Natural killer cell (primary cell): ENCODE measurements around the gene BMPR1A. TPM values are rescaled to one million over a fixed set of nuclear protein-coding genes. Genes with fewer than 3 reads are reported as not detected.

ENCODE experiments used
- ATAC-seq, 3 donors: fragments of 150-1000 bp in 2 of 3; fragments of 200-7000 bp in 1 of 3; cut with Tn5 transposase; 1 replicate in 1 of 3; 2 replicates in 2 of 3; pipeline ENCODE4 v1.10.0; 2021; ENCODE audit warnings: mild to moderate bottlenecking in 2 of 3, moderate library complexity in 2 of 3
- DNase-seq, 2 donors: peaks; one replicate each; pipeline versions ENCODE4 v3.0.0 to v3.0.0-alpha.2; 2013 to 2021; ENCODE audit warnings: mixed read lengths in 1 of 2
- H3K27ac ChIP-seq: one replicate; pipeline ENCODE4 v1.5.1; 2013; ENCODE audit warnings: mild to moderate bottlenecking, low read length
- H3K27me3 ChIP-seq: one replicate; pipeline ENCODE4 v1.6.1; 2013; ENCODE audit warnings: low read length; ENCODE audit not compliant: control insufficient read depth, insufficient read depth
- H3K36me3 ChIP-seq: one replicate; pipeline ENCODE4 v1.6.1; 2013; ENCODE audit warnings: low read length; ENCODE audit not compliant: control insufficient read depth, insufficient read depth
- H3K4me1 ChIP-seq: one replicate; pipeline ENCODE4 v1.6.1; 2013; ENCODE audit warnings: low read length; ENCODE audit not compliant: control insufficient read depth, insufficient read depth
- H3K4me3 ChIP-seq: one replicate; pipeline ENCODE4 v1.5.1; 2013; ENCODE audit warnings: low read length
- H3K9me3 ChIP-seq: one replicate; pipeline ENCODE4 v1.6.1; 2013; ENCODE audit warnings: low read length; ENCODE audit not compliant: control insufficient read depth, insufficient read depth
- H3K27ac Mint-ChIP-seq, 2 donors: one replicate each; pipeline ENCODE4 v1.8.0; 2022; ENCODE audit warnings: mild to moderate bottlenecking in 2 of 2, mixed read lengths in 2 of 2, moderate library complexity in 1 of 2
- H3K27me3 Mint-ChIP-seq, 2 donors: one replicate each; pipeline ENCODE4 v1.8.0; 2022; ENCODE audit warnings: low read depth in 2 of 2, mixed read lengths in 2 of 2
- H3K36me3 Mint-ChIP-seq: one replicate; pipeline ENCODE4 v1.8.0; 2022; ENCODE audit warnings: mixed read lengths
- H3K4me1 Mint-ChIP-seq, 2 donors: one replicate each; pipeline ENCODE4 v1.8.0; 2022; ENCODE audit warnings: mixed read lengths in 2 of 2
- H3K4me3 Mint-ChIP-seq: one replicate; pipeline ENCODE4 v1.8.0; 2022; ENCODE audit warnings: mild to moderate bottlenecking, moderate library complexity, mixed read lengths
- H3K9me3 Mint-ChIP-seq, 2 donors: one replicate each; pipeline ENCODE4 v1.8.0; 2022; ENCODE audit warnings: mixed read lengths in 2 of 2
- WGBS: methylation state at CpG from one replicate; pipeline ENCODE4 v1.1.7; 2013; ENCODE audit warnings: missing lambda C conversion rate; ENCODE audit not compliant: insufficient coverage; 5-methylcytosine and 5-hydroxymethylcytosine counted together
- intact Hi-C: fragments of 100-400 bp; cut with micrococcal nuclease; formaldehyde crosslinking; loops from one replicate; pipeline ENCODE4 v1.14.2; 2022
- total RNA-seq, 4 donors: library from RNA; stranded (reverse); fragments of 120-200 nt in 1 of 4; gene quantifications; one replicate each; pipeline versions ENCODE4 v1.2.3 to v1.2.4, GENCODE V29; 2013 to 2022
- TF ChIP-seq, protein P1 (sequence below): fragments of 200-600 bp; IDR thresholded peaks from one replicate; pipeline ENCODE4 v1.8.0; 2022; ENCODE audit warnings: antibody characterized with exemption

Gene BMPR1A
- total RNA-seq, 3 donors from 2014 or later (not counting 1 experiment from before 2014, with no cell fraction given) = 5.5 to 8.1 (median 7.7) TPM

DNA sequence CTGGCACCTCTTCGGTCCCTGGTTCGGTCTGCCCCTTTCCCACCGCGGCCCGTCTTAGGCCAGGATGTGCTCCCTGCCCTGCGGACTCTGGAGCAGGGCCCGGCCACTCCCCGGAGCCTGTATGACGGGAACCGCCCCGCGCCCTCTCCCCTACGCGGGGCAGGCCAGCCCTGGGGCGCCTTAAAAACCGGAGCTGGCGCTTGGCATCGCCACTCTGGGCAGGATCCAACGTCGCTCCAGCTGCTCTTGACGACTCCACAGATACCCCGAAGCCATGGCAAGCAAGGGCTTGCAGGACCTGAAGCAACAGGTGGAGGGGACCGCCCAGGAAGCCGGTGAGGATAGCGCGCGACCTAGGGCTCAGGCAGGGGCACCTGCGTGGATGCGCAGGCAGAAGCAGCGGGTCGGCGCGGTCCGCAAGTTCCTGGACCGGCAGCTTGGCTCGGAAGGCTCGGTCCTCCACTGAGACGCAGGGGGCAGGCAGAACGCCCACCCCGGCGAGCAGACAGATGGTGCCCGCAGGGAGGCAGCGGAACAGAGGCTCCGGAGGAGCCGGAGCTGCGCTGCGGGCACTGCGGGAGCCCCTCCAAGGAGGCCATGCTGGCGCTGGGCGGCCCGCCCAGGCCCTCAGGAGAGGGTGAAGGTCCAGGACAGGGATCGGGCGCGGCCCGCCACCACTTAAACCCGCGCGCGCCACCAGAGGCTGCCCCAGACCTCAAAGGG lies 212.0 kb downstream of the BMPR1A start, which contains the start of gene ADIRF:
ADIRF (plus strand) TSS at position 212 of the 723 bp plus-strand sequence; CDS start at position 275, 63 bp downstream.
- Mint-ChIP-seq H3K9me3 (no peaks in the 10 kb centered on the region), H3K36me3 (no peaks in the 10 kb centered on the region), H3K27ac (peak within 1 kb of the TSS in 1 of 2 donors; percentile 93), H3K27me3 (peaks cover 0 to 7% of the 10 kb centered on the region in 2 donors), H3K4me3 (peak within 1 kb of the TSS; percentile 9), H3K4me1 (peaks cover 14 to 44% of the 10 kb centered on the region in 2 donors)
- H3K27me3 ChIP-seq = no peaks in the 10 kb centered on the region
- H3K9me3 ChIP-seq = no peaks in the 10 kb centered on the region
- TF ChIP-seq, protein P1, sequence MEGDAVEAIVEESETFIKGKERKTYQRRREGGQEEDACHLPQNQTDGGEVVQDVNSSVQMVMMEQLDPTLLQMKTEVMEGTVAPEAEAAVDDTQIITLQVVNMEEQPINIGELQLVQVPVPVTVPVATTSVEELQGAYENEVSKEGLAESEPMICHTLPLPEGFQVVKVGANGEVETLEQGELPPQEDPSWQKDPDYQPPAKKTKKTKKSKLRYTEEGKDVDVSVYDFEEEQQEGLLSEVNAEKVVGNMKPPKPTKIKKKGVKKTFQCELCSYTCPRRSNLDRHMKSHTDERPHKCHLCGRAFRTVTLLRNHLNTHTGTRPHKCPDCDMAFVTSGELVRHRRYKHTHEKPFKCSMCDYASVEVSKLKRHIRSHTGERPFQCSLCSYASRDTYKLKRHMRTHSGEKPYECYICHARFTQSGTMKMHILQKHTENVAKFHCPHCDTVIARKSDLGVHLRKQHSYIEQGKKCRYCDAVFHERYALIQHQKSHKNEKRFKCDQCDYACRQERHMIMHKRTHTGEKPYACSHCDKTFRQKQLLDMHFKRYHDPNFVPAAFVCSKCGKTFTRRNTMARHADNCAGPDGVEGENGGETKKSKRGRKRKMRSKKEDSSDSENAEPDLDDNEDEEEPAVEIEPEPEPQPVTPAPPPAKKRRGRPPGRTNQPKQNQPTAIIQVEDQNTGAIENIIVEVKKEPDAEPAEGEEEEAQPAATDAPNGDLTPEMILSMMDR = no peak
- no peak within 1 kb of the TSS for H3K27ac ChIP-seq
- peaks cover 54% of the 10 kb centered on the region for H3K4me1 ChIP-seq
- ATAC-seq (no peak), DNase-seq (peak in 1 of 2 donors; percentile 43)
- H3K36me3 ChIP-seq = no peaks in the 10 kb centered on the region
- H3K4me3 ChIP-seq = no peak within 1 kb of the TSS
- intact Hi-C loops = no loop called here
- WGBS = 17% methylated on average over 59 of the region's 59 CpGs

DNA sequence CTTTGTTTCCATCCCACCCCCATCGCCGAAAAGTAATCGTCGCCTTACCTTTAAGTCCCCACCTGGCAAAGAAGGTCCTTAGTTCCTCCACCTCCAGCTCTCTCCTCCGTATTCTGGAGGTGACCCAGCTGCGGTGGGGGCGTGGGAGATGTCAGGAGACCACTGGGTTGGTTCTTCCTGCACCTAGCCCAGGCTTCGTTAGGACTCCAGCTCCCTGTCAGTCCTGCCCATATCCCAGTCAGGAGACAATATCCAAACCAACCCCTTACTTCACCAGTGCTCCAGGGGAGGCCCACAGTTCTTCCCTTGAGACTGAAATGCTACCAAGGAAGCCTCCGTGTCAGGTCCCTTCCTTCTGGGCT lies 212.6 kb downstream of the BMPR1A start:
- DNase-seq (peak in 1 of 2 donors; percentile 17), ATAC-seq (no peak)
- intact Hi-C loops = no loop called here
- Mint-ChIP-seq H3K36me3 (no peaks in the 10 kb centered on the region), H3K27me3 (peaks cover 0 to 7% of the 10 kb centered on the region in 2 donors), H3K4me1 (peaks cover 14 to 44% of the 10 kb centered on the region in 2 donors), H3K9me3 (no peaks in the 10 kb centered on the region), H3K4me3 (no peak overlapping the region), H3K27ac (peak overlapping the region in 1 of 2 donors; percentile 93)
- Histone ChIP-seq H3K9me3 (no peaks in the 10 kb centered on the region), H3K27me3 (no peaks in the 10 kb centered on the region), H3K4me1 (peaks cover 54% of the 10 kb centered on the region), H3K27ac (no peak overlapping the region), H3K4me3 (no peak overlapping the region), H3K36me3 (no peaks in the 10 kb centered on the region)
- TF ChIP-seq, protein P1 = no peak
- 67% methylated on average over 9 of the region's 9 CpGs for WGBS

- H3K4me1 ChIP-seq = peaks cover 54% of the 10 kb centered on the region
- no peak overlapping the region for H3K4me3 ChIP-seq
- peak overlapping the region in 1 of 2 donors; percentile 93 for H3K27ac Mint-ChIP-seq
- no peaks in the 10 kb centered on the region for H3K9me3 Mint-ChIP-seq
- intact Hi-C loops = no loop called here
- H3K36me3 ChIP-seq = no peaks in the 10 kb centered on the region
- peak overlapping the region; percentile 35 for H3K4me3 Mint-ChIP-seq
- 91% methylated on average over 8 of the region's 8 CpGs for WGBS
- H3K36me3 Mint-ChIP-seq = no peaks in the 10 kb centered on the region
- ATAC-seq = no peak
- DNase-seq = peak in 1 of 2 donors; percentile 18
- H3K27ac ChIP-seq = no peak overlapping the region
- no peaks in the 10 kb centered on the region for H3K27me3 ChIP-seq
- H3K9me3 ChIP-seq = no peaks in the 10 kb centered on the region
- peaks cover 0 to 7% of the 10 kb centered on the region in 2 donors for H3K27me3 Mint-ChIP-seq
- H3K4me1 Mint-ChIP-seq = peaks cover 14 to 44% of the 10 kb centered on the region in 2 donors
- TF ChIP-seq, protein P1 = no peak
Observed at GRCh38 chr10:86969421-86970041, 213.1 kb downstream of the BMPR1A start.
